Suprapubic skin (tissue), 4 donors: ENCODE measurements around the gene MACC1. TPM values are rescaled to one million over a fixed set of nuclear protein-coding genes. Genes with fewer than 3 reads are reported as not detected.

Source experiments
- DNase-seq, 2 donors: peaks; one replicate each; pipeline ENCODE4 v3.0.0-alpha.2; 2019; ENCODE audit warnings: low spot score in 2 of 2
- H3K27ac ChIP-seq: fragments of 200-600 bp; sonication (generic); one replicate; pipeline ENCODE4 v1.5.1; 2019
- H3K27me3 ChIP-seq: fragments of 200-600 bp; sonication (generic); one replicate; pipeline ENCODE4 v1.5.1; 2019
- H3K36me3 ChIP-seq: fragments of 200-600 bp; sonication (generic); one replicate; pipeline ENCODE4 v1.5.1; 2019
- H3K4me1 ChIP-seq: fragments of 200-600 bp; sonication (generic); one replicate; pipeline ENCODE4 v1.5.1; 2019
- H3K4me3 ChIP-seq: fragments of 200-600 bp; sonication (generic); one replicate; pipeline ENCODE4 v1.5.1; 2019; ENCODE audit warnings: mild to moderate bottlenecking
- H3K9me3 ChIP-seq: fragments of 200-600 bp; sonication (generic); one replicate; pipeline ENCODE4 v1.5.1; 2019
- EP300 ChIP-seq: sonication (generic); formaldehyde crosslinking; IDR thresholded peaks from one replicate; pipeline ENCODE4 v1.6.1; 2017; ENCODE audit warnings: antibody characterized with exemption
- POLR2A ChIP-seq, 2 donors: fragments of 450-650 bp; IDR thresholded peaks; one replicate each; pipeline ENCODE4 v1.6.1; 2017; ENCODE audit warnings: antibody characterized with exemption in 2 of 2, mild to moderate bottlenecking in 2 of 2, moderate library complexity in 2 of 2
- POLR2AphosphoS5 ChIP-seq, 3 donors: sonication (generic); formaldehyde crosslinking; IDR thresholded peaks; one replicate each; pipeline ENCODE4 v1.6.1; 2017; ENCODE audit warnings: antibody characterized with exemption in 3 of 3
- WGBS: methylation state at CpG from one replicate; pipeline ENCODE4 v1.1.5; 2018; 5-methylcytosine and 5-hydroxymethylcytosine counted together
- total RNA-seq, 4 donors: library from RNA; depleted of rRNA; stranded (reverse); fragments of >200 nt; gene quantifications; one replicate each; pipeline ENCODE4 v1.1.0, GENCODE V29; 2016
- TF ChIP-seq, protein P1 (sequence below), 2 donors: fragments of 200-600 bp in 1 of 2; fragments of 450-650 bp in 1 of 2; sonication (generic) in 1 of 2; IDR thresholded peaks; one replicate each; pipeline ENCODE4 v1.5.1; 2016 to 2019; ENCODE audit warnings: antibody characterized with exemption in 2 of 2, mild to moderate bottlenecking in 1 of 2, moderate library complexity in 1 of 2

MACC1 gene
- total RNA-seq, 4 donors from 2014 or later = 8.6 to 13.0 (median 11.5) TPM

DNA sequence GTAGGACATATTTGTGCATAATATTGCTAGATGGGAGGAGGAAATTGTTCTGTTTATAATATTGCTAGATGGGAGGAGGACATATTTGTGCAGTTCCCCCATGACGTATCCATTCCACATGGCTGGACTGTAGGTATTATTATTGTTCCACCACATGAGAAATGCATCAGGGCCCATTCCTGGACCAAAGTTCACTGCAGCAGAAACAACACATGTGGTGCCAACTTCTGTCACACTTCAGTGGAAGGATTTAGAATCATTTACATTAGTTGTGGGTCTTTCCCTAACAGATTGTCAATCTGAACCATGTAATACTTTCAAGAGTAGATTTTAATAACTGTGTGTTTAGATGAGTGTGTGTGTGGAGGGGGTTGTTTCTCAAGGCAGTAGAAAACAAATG, 32.7 kb upstream of the MACC1 start:
- TF ChIP-seq EP300 = no peak
- TF ChIP-seq, protein P1, sequence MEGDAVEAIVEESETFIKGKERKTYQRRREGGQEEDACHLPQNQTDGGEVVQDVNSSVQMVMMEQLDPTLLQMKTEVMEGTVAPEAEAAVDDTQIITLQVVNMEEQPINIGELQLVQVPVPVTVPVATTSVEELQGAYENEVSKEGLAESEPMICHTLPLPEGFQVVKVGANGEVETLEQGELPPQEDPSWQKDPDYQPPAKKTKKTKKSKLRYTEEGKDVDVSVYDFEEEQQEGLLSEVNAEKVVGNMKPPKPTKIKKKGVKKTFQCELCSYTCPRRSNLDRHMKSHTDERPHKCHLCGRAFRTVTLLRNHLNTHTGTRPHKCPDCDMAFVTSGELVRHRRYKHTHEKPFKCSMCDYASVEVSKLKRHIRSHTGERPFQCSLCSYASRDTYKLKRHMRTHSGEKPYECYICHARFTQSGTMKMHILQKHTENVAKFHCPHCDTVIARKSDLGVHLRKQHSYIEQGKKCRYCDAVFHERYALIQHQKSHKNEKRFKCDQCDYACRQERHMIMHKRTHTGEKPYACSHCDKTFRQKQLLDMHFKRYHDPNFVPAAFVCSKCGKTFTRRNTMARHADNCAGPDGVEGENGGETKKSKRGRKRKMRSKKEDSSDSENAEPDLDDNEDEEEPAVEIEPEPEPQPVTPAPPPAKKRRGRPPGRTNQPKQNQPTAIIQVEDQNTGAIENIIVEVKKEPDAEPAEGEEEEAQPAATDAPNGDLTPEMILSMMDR (IDR thresholded peaks at IDR 0.05) = no peak
- TF ChIP-seq POLR2AphosphoS5 (IDR thresholded peaks at IDR 0.05) = no peak
- no peak for TF ChIP-seq POLR2A (IDR thresholded peaks at IDR 0.05)
- WGBS = 65% methylated on average over 1 of the region's 1 CpG
- Histone ChIP-seq H3K9me3 (no peaks in the 10 kb centered on the region), H3K27me3 (no peaks in the 10 kb centered on the region), H3K36me3 (no peaks in the 10 kb centered on the region), H3K4me3 (no peak overlapping the region), H3K27ac (no peak overlapping the region), H3K4me1 (no peaks in the 10 kb centered on the region)
- DNase-seq = no peak

DNA sequence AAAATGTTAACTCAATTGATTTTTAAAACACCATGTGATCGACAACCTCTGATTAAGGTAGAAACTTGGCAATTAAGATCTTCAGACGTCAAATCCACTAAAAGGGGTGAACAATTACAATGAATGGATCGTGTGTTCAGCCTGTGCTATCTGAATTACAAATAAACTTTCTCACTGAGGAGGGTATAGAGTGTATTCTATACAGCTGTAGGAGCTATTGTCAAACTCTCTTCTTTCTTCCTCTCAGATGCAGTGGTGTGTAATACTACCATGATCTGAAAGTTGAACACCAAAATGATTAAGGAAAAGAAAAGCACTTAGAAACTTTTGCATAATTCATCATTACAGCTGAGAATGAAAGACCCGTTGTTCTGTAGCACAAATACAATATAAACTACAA, 32.2 kb upstream of the MACC1 start:
- H3K36me3 ChIP-seq = no peaks in the 10 kb centered on the region

DNA sequence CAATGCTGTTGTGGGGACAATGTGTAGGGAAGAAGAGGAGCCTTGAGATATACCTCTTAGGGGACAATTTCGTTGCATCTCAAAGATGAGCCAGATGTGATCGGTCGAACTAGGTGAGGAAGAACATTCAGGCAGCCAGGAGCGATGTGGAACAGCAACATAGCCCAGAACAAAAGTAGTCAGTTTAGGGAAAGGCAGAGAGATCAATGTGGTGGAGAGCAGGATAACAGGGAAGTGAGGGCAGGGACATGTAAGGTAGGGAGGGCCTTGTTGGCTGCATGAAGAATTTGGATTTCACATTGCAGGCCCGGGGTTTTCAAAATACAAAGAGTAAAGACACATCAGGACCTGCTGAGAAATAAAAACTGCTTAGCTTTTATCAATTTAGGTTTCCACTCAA, 29.1 kb upstream of the MACC1 start:
- no peak overlapping the region for H3K27ac ChIP-seq
- WGBS = 92% methylated on average over 5 of the region's 5 CpGs
- TF ChIP-seq POLR2AphosphoS5 (IDR thresholded peaks at IDR 0.05) = no peak
- TF ChIP-seq, protein P1 (IDR thresholded peaks at IDR 0.05) = no peak
- no peak for TF ChIP-seq POLR2A (IDR thresholded peaks at IDR 0.05)
- no peak for TF ChIP-seq EP300
- no peak overlapping the region for H3K4me3 ChIP-seq
- H3K27me3 ChIP-seq = no peaks in the 10 kb centered on the region
- no peaks in the 10 kb centered on the region for H3K9me3 ChIP-seq
- DNase-seq = no peak
- H3K36me3 ChIP-seq = no peaks in the 10 kb centered on the region
- peaks cover 6% of the 10 kb centered on the region for H3K4me1 ChIP-seq

More for the DNA sequence above, 32.2 kb upstream of the MACC1 start:
- no peaks in the 10 kb centered on the region for H3K4me1 ChIP-seq
- H3K27me3 ChIP-seq = no peaks in the 10 kb centered on the region
- TF ChIP-seq POLR2A (IDR thresholded peaks at IDR 0.05) (no peak), EP300 (no peak), POLR2AphosphoS5 (IDR thresholded peaks at IDR 0.05) (no peak)
- TF ChIP-seq, protein P1 (IDR thresholded peaks at IDR 0.05) = no peak
- DNase-seq = no peak
- no peaks in the 10 kb centered on the region for H3K9me3 ChIP-seq
- WGBS = 84% methylated on average over 4 of the region's 4 CpGs
- H3K4me3 ChIP-seq = no peak overlapping the region
- no peak overlapping the region for H3K27ac ChIP-seq

DNA sequence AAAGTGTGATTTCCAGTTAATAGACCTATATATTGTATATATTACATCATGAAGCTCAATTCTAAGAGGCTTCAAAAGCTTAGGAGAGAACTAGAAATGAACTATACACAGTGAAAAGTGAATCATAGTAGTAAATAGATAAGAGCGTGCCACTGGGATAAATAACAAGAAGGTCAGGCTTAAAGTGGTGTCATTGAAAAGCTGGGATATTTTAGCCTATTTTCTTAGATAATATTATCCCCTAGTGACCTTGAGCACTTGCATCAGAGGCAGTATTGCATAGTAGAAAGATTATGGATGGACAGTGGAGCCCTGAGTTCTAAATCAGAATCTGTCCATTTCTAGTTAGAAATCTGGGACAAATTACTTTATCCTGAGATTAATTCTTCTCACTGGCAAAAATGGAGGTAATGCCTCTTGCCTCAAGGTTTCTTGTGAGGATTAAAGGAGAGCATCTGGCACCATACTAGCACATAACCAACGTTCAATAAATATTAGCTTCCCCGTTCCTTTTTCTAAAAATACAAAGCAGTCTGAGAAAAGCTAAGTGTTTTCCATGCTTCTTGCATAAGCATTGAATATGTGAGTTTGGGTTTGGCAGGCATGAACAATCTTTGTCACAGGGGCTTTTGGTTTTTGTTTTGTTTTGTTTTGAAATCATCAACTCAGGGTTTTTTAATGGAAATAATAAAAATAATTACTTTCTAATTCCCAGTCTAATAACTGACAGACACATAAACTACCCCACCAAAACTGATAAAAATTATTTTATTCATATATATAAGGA, 27.3 kb upstream of the MACC1 start:
- H3K27me3 ChIP-seq = no peaks in the 10 kb centered on the region
- no peak overlapping the region for H3K4me3 ChIP-seq
- H3K9me3 ChIP-seq = no peaks in the 10 kb centered on the region
- peaks cover 11% of the 10 kb centered on the region for H3K4me1 ChIP-seq
- WGBS = 58% methylated on average over 3 of the region's 3 CpGs
- no peaks in the 10 kb centered on the region for H3K36me3 ChIP-seq
- TF ChIP-seq EP300 = no peak
- TF ChIP-seq, protein P1 (IDR thresholded peaks at IDR 0.05) = no peak
- no peak for TF ChIP-seq POLR2AphosphoS5 (IDR thresholded peaks at IDR 0.05)
- TF ChIP-seq POLR2A (IDR thresholded peaks at IDR 0.05) = no peak
- no peak for DNase-seq
- no peak overlapping the region for H3K27ac ChIP-seq

DNA sequence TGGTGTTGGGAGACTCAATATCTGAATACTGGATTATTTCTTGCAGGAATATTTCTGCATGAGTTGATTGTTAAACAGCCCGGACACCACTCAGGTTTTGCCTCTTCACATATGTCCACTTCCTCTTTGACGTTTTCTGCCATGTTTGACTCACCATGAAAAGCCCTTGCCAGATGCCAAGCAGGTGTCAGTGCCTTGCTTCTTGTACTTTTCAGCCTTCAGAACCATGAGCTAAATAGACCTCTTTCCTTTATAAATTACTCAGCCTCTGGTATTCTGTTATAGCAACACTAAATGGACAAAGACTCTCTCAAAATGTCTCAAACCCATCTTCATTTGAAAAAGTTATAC, 24.7 kb upstream of the MACC1 start:
- 71% methylated on average over 2 of the region's 2 CpGs for WGBS
- Histone ChIP-seq H3K27me3 (no peaks in the 10 kb centered on the region), H3K9me3 (no peaks in the 10 kb centered on the region), H3K36me3 (no peaks in the 10 kb centered on the region), H3K27ac (no peak overlapping the region), H3K4me1 (peaks cover 21% of the 10 kb centered on the region), H3K4me3 (no peak overlapping the region)
- TF ChIP-seq POLR2A (IDR thresholded peaks at IDR 0.05) (no peak), EP300 (no peak), POLR2AphosphoS5 (IDR thresholded peaks at IDR 0.05) (no peak)
- TF ChIP-seq, protein P1 (IDR thresholded peaks at IDR 0.05) = no peak
- no peak for DNase-seq
